Measurements from ENCODE around the gene ATP13A2.

Gene ATP13A2
- 26.3 to 80.6 (median 52.5) reads per million in 18 experiments for total RNA-seq

- DNase-seq: peak; percentile 62 to 75
Observed at GRCh38 chr1:17011439-17012307, at the start of gene ATP13A2. TSS of gene ATP13A2 (minus strand) at chr1:17011928. CDS start at chr1:17011738, 190 bp downstream.

- DNase-seq: peak; percentile 60 to 72
Observed at GRCh38 chr1:17061486-17061885, 49.8 kb upstream of the ATP13A2 start.

- peak; percentile 59 to 76 for DNase-seq
Observed at GRCh38 chr1:17060306-17060749, 48.6 kb upstream of the ATP13A2 start.

GRCh38 chr1:17059391-17060305, 47.9 kb upstream of the ATP13A2 start:
- DNase-seq: peak; percentile 80 to 87

- DNase-seq: no peak
Observed at GRCh38 chr1:17056551-17056950, 44.8 kb upstream of the ATP13A2 start.

GRCh38 chr1:17055801-17056200, 44.1 kb upstream of the ATP13A2 start:
- DNase-seq: no peak

- peak; percentile 99 to 100 for DNase-seq
Observed at GRCh38 chr1:17053685-17054410, 42.1 kb upstream of the ATP13A2 start, which contains the start of gene SDHB. TSS of gene SDHB (minus strand) at chr1:17054032. CDS start at chr1:17054019, 13 bp downstream.

- peak in 1 of 2 donors; percentile 37 for DNase-seq
Observed at GRCh38 chr1:17053086-17053684, 41.5 kb upstream of the ATP13A2 start.

- peak; percentile 49 to 57 for DNase-seq
Observed at GRCh38 chr1:17052641-17053040, 40.9 kb upstream of the ATP13A2 start.

- DNase-seq: no peak
Observed at GRCh38 chr1:17052038-17052437, 40.3 kb upstream of the ATP13A2 start.

GRCh38 chr1:17047924-17048323, 36.2 kb upstream of the ATP13A2 start:
- DNase-seq: no peak

GRCh38 chr1:17046334-17046657, 34.6 kb upstream of the ATP13A2 start:
- DNase-seq: no peak

GRCh38 chr1:17045634-17046333, 34.1 kb upstream of the ATP13A2 start:
- DNase-seq: peak; percentile 22 to 51

- DNase-seq: peak; percentile 91
Observed at GRCh38 chr1:17045150-17045549, 33.4 kb upstream of the ATP13A2 start.

- no peak for DNase-seq
Observed at GRCh38 chr1:17043676-17044075, 31.9 kb upstream of the ATP13A2 start.

- DNase-seq: no peak
Observed at GRCh38 chr1:17040135-17040534, 28.4 kb upstream of the ATP13A2 start.

- no peak for DNase-seq
Observed at GRCh38 chr1:17039522-17039921, 27.8 kb upstream of the ATP13A2 start.

GRCh38 chr1:17033481-17033880, 21.8 kb upstream of the ATP13A2 start:
- no peak for DNase-seq

GRCh38 chr1:17032741-17033140, 21.0 kb upstream of the ATP13A2 start:
- DNase-seq: no peak

GRCh38 chr1:17031436-17031835, 19.7 kb upstream of the ATP13A2 start:
- no peak for DNase-seq

GRCh38 chr1:17030206-17030605, 18.5 kb upstream of the ATP13A2 start:
- no peak for DNase-seq

Data from inflammatory macrophage (primary cell).